HepG2 (cell line): ENCODE results near the gene ABHD4. TPM values are rescaled to one million over a fixed set of nuclear protein-coding genes. Genes with fewer than 3 reads are reported as not detected.

ENCODE experiments used
- ATAC-seq: fragments of 200-7000 bp; cut with Tn5 transposase; 3 replicates; pipeline ENCODE4 v1.9.1; 2020; ENCODE audit warnings: mild to moderate bottlenecking, moderate library complexity
- BruUV-seq: library from RNA; stranded (reverse); fragments of 400-500 nt; replicated peaks from 2 replicates; lab custom pipeline; 2021; lab: Mats Ljungman, UMichigan
- CTCF ChIA-PET: fragments of 300-600 bp; formaldehyde crosslinking; extraction: SDS; loops from one replicate; lab custom pipeline; 2021; ENCODE audit warnings: low total read pairs, inconsistent platforms, low intra/inter-chr PET ratio; lab: Yijun Ruan, JAX
- POLR2A ChIA-PET: fragments of 350-600 bp; sonication (Branson Sonifier 250); formaldehyde crosslinking; loops from one replicate; lab custom pipeline; 2020; ENCODE audit warnings: antibody characterized with exemption, inconsistent platforms; lab: Yijun Ruan, JAX
- DNase-seq: peaks from one replicate; pipeline ENCODE4 v3.0.0-alpha.2; 2015; ENCODE audit warnings: low spot score
- FAIRE-seq: peaks from 3 replicates; lab custom pipeline; 2011; peaks lifted over from hg19 to GRCh38; lab: Jason Lieb, UNC
- H2AFZ ChIP-seq: one replicate; pipeline ENCODE4 v1.6.1; 2011; ENCODE audit warnings: low read length, inconsistent platforms
- H3K27ac ChIP-seq: fragments of 300-600 bp; 3 replicates; pipeline ENCODE4 v1.8.0; 2011; ENCODE audit warnings: mixed run types, mild to moderate bottlenecking, mixed read lengths, low read length, inconsistent platforms; ENCODE audit not compliant: insufficient read depth; ENCODE audit errors: extremely low read length
- H3K27me3 ChIP-seq, 2 experiments: fragments of 200-600 bp in 1 of 2; 2 replicates in 1 of 2; 3 replicates in 1 of 2; pipeline versions ENCODE4 v1.6.0 to v1.8.0; 2011; ENCODE audit warnings: low read length in 2 of 2, mild to moderate bottlenecking in 2 of 2, moderate library complexity in 2 of 2, inconsistent platforms in 1 of 2; ENCODE audit not compliant: insufficient read depth in 2 of 2, control insufficient read depth in 1 of 2
- H3K36me3 ChIP-seq, 2 experiments: fragments of 200-600 bp in 1 of 2; replicated peaks in 1 of 2; 2 replicates in 1 of 2; 3 replicates in 1 of 2; pipeline versions ENCODE4 v1.5.1 to v1.8.0; 2011; ENCODE audit warnings: low read length in 2 of 2, inconsistent platforms in 1 of 2; ENCODE audit not compliant: insufficient read depth in 2 of 2, control insufficient read depth in 1 of 2
- H3K4me1 ChIP-seq: 2 replicates; pipeline ENCODE4 v1.5.1; 2012; ENCODE audit warnings: low read length, inconsistent platforms; ENCODE audit not compliant: insufficient read depth
- H3K4me2 ChIP-seq: 2 replicates; pipeline ENCODE4 v1.6.0; 2011; ENCODE audit warnings: low read depth, low read length, inconsistent platforms
- H3K4me3 ChIP-seq, 3 experiments: fragments of 200-600 bp in 1 of 3; sonication (generic), shearing (Covaris generic) in 1 of 3; replicated peaks in 1 of 3; 2 replicates each; pipeline ENCODE4 v1.5.1; 2011 to 2016; ENCODE audit warnings: low read length in 3 of 3, inconsistent platforms in 2 of 3, low read depth in 2 of 3, mild to moderate bottlenecking in 2 of 3, control low read depth in 1 of 3, mixed read lengths in 1 of 3; ENCODE audit not compliant: insufficient read depth in 1 of 3
- H3K79me2 ChIP-seq: one replicate; pipeline ENCODE4 v1.6.1; 2011; ENCODE audit warnings: low read length, inconsistent platforms; ENCODE audit not compliant: insufficient read depth
- H3K9ac ChIP-seq: 2 replicates; pipeline ENCODE4 v1.6.0; 2011; ENCODE audit warnings: mild to moderate bottlenecking, low read depth, low read length, inconsistent platforms; ENCODE audit not compliant: insufficient read depth
- H3K9me3 ChIP-seq: 2 replicates; pipeline ENCODE4 v1.5.1; 2012; ENCODE audit warnings: mild to moderate bottlenecking, low read length
- H4K20me1 ChIP-seq: 2 replicates; pipeline ENCODE4 v1.6.0; 2011; ENCODE audit warnings: inconsistent platforms, mild to moderate bottlenecking, low read length, moderate library complexity; ENCODE audit not compliant: insufficient read depth
- ELF1 ChIP-seq: sonication (generic); formaldehyde crosslinking; IDR thresholded peaks from 2 replicates; pipeline ENCODE4 v1.4.0; 2020; ENCODE audit warnings: missing genetic modification reagents
- GLMP ChIP-seq: sonication (generic); formaldehyde crosslinking; IDR thresholded peaks from 2 replicates; pipeline ENCODE4 v1.9.0; 2021; ENCODE audit warnings: missing genetic modification reagents, mild to moderate bottlenecking, borderline replicate concordance
- KDM6A ChIP-seq: IDR thresholded peaks from 2 replicates; pipeline ENCODE4 v1.6.1; 2016; ENCODE audit warnings: low read depth
- MEF2D ChIP-seq: sonication (generic); formaldehyde crosslinking; IDR thresholded peaks from 2 replicates; pipeline ENCODE4 v1.5.1; 2020; ENCODE audit warnings: mild to moderate bottlenecking, missing genetic modification reagents
- MYC ChIP-seq: sonication (generic); formaldehyde crosslinking; IDR thresholded peaks from 2 replicates; pipeline ENCODE4 v1.9.0; 2021; ENCODE audit warnings: missing genetic modification reagents, borderline replicate concordance
- NR2F2 ChIP-seq: IDR thresholded peaks from 2 replicates; pipeline ENCODE4 v1.6.1; 2012; ENCODE audit warnings: low read depth, inconsistent platforms, borderline replicate concordance
- POGK ChIP-seq: sonication (generic); formaldehyde crosslinking; conservative IDR thresholded peaks from 2 replicates; pipeline ENCODE4 v1.8.0; 2022; ENCODE audit warnings: mild to moderate bottlenecking, moderate library complexity, missing genetic modification reagents
- SOX13 ChIP-seq, 3 experiments: fragments of 450-650 bp in 1 of 3; sonication (generic) in 1 of 3; formaldehyde crosslinking in 1 of 3; IDR thresholded peaks in 2 of 3; conservative IDR thresholded peaks in 1 of 3; 2 replicates each; pipeline versions ENCODE4 v1.5.0 to v1.6.1; 2016 to 2020; ENCODE audit warnings: antibody characterized with exemption in 1 of 3, mild to moderate bottlenecking in 1 of 3, missing compliant biosample characterization in 1 of 3, missing genetic modification reagents in 1 of 3, moderate library complexity in 1 of 3
- ZBTB21 ChIP-seq: sonication (generic); formaldehyde crosslinking; IDR thresholded peaks from 2 replicates; pipeline ENCODE4 v1.4.0; 2020; ENCODE audit warnings: missing genetic modification reagents
- ZBTB34 ChIP-seq: sonication (generic); formaldehyde crosslinking; IDR thresholded peaks from 2 replicates; pipeline ENCODE4 v1.8.0; 2022; ENCODE audit warnings: mild to moderate bottlenecking, missing genetic modification reagents
- ZNF44 ChIP-seq: sonication (generic); formaldehyde crosslinking; IDR thresholded peaks from 2 replicates; pipeline ENCODE4 v1.5.1; 2020; ENCODE audit warnings: mild to moderate bottlenecking, missing genetic modification reagents
- ZNF629 ChIP-seq: sonication (generic); formaldehyde crosslinking; conservative IDR thresholded peaks from 2 replicates; pipeline ENCODE4 v1.5.0; 2020; ENCODE audit warnings: missing genetic modification reagents
- ZUFSP ChIP-seq: sonication (generic); formaldehyde crosslinking; IDR thresholded peaks from 2 replicates; pipeline ENCODE4 v1.9.0; 2021; ENCODE audit warnings: missing genetic modification reagents, mild to moderate bottlenecking, borderline replicate concordance
- WGBS: methylation state at CpG from one replicate; pipeline ENCODE4 v1.1.6; 2017; ENCODE audit warnings: low lambda C conversion rate; 5-methylcytosine and 5-hydroxymethylcytosine counted together
- in situ Hi-C: cut with HindIII; loops from 2 replicates; pipeline ENCODE4 v1.10.0; 2017; ENCODE audit warnings: low pct_unique_long_range_greater_than_20kb; ENCODE audit not compliant: extremely low pct_ligation_motif_present
- intact Hi-C: fragments of 100-400 bp; cut with micrococcal nuclease; formaldehyde crosslinking; loops from one replicate; pipeline ENCODE4 v1.10.0; 2022; ENCODE audit not compliant: unreplicated experiment
- polyA plus RNA-seq, 8 experiments: library from polyadenylated mRNA; depleted of rRNA in 3 of 8; stranded (reverse) in 7 of 8; unstranded in 1 of 8; fragments of >200 nt; fragmentation: Illumina TruSeq in 4 of 8; extraction: Trizol in 4 of 8; gene quantifications; 2 replicates each; pipeline versions ENCODE4 v1.2.1 to v1.2.3, GENCODE V29; 2011 to 2016; ENCODE audit warnings: low read depth in 4 of 8, missing spikeins in 1 of 8, mixed read lengths in 1 of 8; ENCODE audit not compliant: insufficient read depth in 1 of 8
- total RNA-seq, 5 experiments: library from RNA; depleted of rRNA; stranded (reverse); fragments of >200 nt; fragmentation: Illumina TruSeq; extraction: Trizol; gene quantifications; 2 replicates each; pipeline ENCODE4 v1.2.3, GENCODE V29; 2016; ENCODE audit warnings: low read depth in 1 of 5

ABHD4 gene
- total and polyA plus RNA-seq, 2 of the 13 experiments (the other 11 are each of a cell fraction or from before 2014, with no cell fraction given) = 16.1 to 47.5 TPM

- TF ChIP-seq ZUFSP (no peak), POGK (CRISPR knock-in tag) (0 out of 2 replicates have a peak, but pooled peaks have one; percentile 8), MEF2D (CRISPR knock-in tag) (0 out of 2 replicates have a peak, but pooled peaks have one; percentile 2), GLMP (CRISPR knock-in tag) (no peak), ELF1 (CRISPR knock-in tag) (no peak)
Observed at GRCh38 chr14:22559041-22559440, 39.1 kb upstream of the ABHD4 start (continued).

- H3K4me3 ChIP-seq = peak overlapping the region in 2 of 3 experiments; percentile 0 to 11; a peak in 1 of 6 replicates
- in situ Hi-C loops (no loop called here), intact Hi-C loops (no loop called here)
- peak overlapping the region; percentile 49 for H3K27ac ChIP-seq
- DNase-seq = peak; percentile 85
- POLR2A ChIA-PET = interaction anchor here (0.8 to 3.4 kb wide), 9 partner anchors 9 to 534 kb away, joined by 3 to 21 read pairs (median 4); partner anchors contain the start of genes ACIN1, DAD1, OXA1L and PRMT5
- peak; percentile 76 for FAIRE-seq
- 26% methylated on average over 13 of the region's 13 CpGs for WGBS
- H3K4me2 ChIP-seq = peak overlapping the region; percentile 57
- CTCF ChIA-PET = interaction anchor here (6.4 to 7.7 kb wide), 3 partner anchors 8 to 292 kb away, joined by 142 to 200 read pairs (median 175); no protein-coding TSS in a partner anchor
- no TSS peak for BruUV-seq
- 0 out of 2 replicates have a peak, but pooled peaks cover 4% of the 10 kb centered on the region for H4K20me1 ChIP-seq
- H3K27me3 ChIP-seq = peaks cover 0 to 10% of the 10 kb centered on the region in 2 experiments; a peak in 2 of 5 replicates
- H3K4me1 ChIP-seq = peaks cover 72% of the 10 kb centered on the region
- H3K36me3 ChIP-seq = peaks cover 16 to 22% of the 10 kb centered on the region in 2 experiments
- no peak overlapping the region for H3K9ac ChIP-seq
- no peak overlapping the region for H2AFZ ChIP-seq
- H3K9me3 ChIP-seq = no peaks in the 10 kb centered on the region
- peak; percentile 62 for ATAC-seq
- peaks cover 3% of the 10 kb centered on the region for H3K79me2 ChIP-seq
- TF ChIP-seq NR2F2 (peak; percentile 82), ZNF44 (CRISPR knock-in tag) (no peak), ZNF629 (CRISPR knock-in tag) (0 out of 2 replicates have a peak, but pooled peaks have one; percentile 26), ZBTB21 (CRISPR knock-in tag) (0 out of 2 replicates have a peak, but pooled peaks have one; percentile 13), KDM6A (peak; percentile 78), SOX13 (IDR thresholded peaks at IDR 0.05) (peak; percentile 72), SOX13 (CRISPR knock-in tag; conservative IDR thresholded peaks at IDR 0.05 in 1 of 2, IDR thresholded peaks at IDR 0.05 in 1 of 2) (peak in 1 of 2 experiments; percentile 87; a peak in 2 of 4 replicates), ZBTB34 (CRISPR knock-in tag) (peak; percentile 90), MYC (peak; percentile 73; the same call in 1 of the 2 replicates)
Observed at GRCh38 chr14:22560662-22561365, 37.3 kb upstream of the ABHD4 start.
